Neural cell (in vitro differentiated cells): ENCODE measurements around the gene PIGO. TPM values are rescaled to one million over a fixed set of nuclear protein-coding genes. Genes with fewer than 3 reads are reported as not detected.

ENCODE experiments used
- H2AFZ ChIP-seq: fragments of 200-600, 300-800 bp; sonication (generic), shearing (Covaris generic); 2 replicates; pipeline ENCODE4 v1.6.0; 2014; ENCODE audit warnings: low read depth, mild to moderate bottlenecking, antibody characterized with exemption, low read length, moderate library complexity
- H3F3A ChIP-seq: fragments of 200-600 bp; shearing (Covaris generic); 2 replicates; pipeline ENCODE4 v1.6.1; 2016; ENCODE audit warnings: mild to moderate bottlenecking, moderate library complexity, mixed read lengths, antibody characterized with exemption, low read length; ENCODE audit not compliant: insufficient read depth, poor library complexity, severe bottlenecking
- H3K27ac ChIP-seq: fragments of 200-600, 300-800 bp; sonication (generic), shearing (Covaris generic); 2 replicates; pipeline ENCODE4 v1.5.1; 2014; ENCODE audit warnings: mild to moderate bottlenecking, low read length, moderate library complexity
- H3K27me3 ChIP-seq: fragments of 300-800, 200-600 bp; sonication (generic), shearing (Covaris generic); 2 replicates; pipeline ENCODE4 v1.6.0; 2014; ENCODE audit warnings: mild to moderate bottlenecking, low read depth, low read length, moderate library complexity; ENCODE audit not compliant: insufficient read depth
- H3K36me3 ChIP-seq: fragments of 300-800, 200-600 bp; sonication (generic), shearing (Covaris generic); 2 replicates; pipeline ENCODE4 v1.5.1; 2014; ENCODE audit warnings: mild to moderate bottlenecking, antibody characterized with exemption, low read length, moderate library complexity; ENCODE audit not compliant: insufficient read depth
- H3K4me2 ChIP-seq: fragments of 300-800, 200-600 bp; sonication (generic), shearing (Covaris generic); 2 replicates; pipeline ENCODE4 v1.6.0; 2014; ENCODE audit warnings: mild to moderate bottlenecking, low read length
- H3K4me3 ChIP-seq: fragments of 300-800, 200-600 bp; sonication (generic), shearing (Covaris generic); 2 replicates; pipeline ENCODE4 v1.5.1; 2014; ENCODE audit warnings: mild to moderate bottlenecking, low read length, moderate library complexity
- H3K79me2 ChIP-seq: fragments of 200-600 bp; shearing (Covaris generic); replicated peaks from 2 replicates; pipeline ENCODE4 v1.6.0; 2014; ENCODE audit warnings: mild to moderate bottlenecking, low read length, moderate library complexity; ENCODE audit not compliant: insufficient read depth
- H3K9ac ChIP-seq: fragments of 300-800, 200-600 bp; sonication (generic), shearing (Covaris generic); 2 replicates; pipeline ENCODE4 v1.6.1; 2016; ENCODE audit warnings: mild to moderate bottlenecking, low read length, mixed read lengths
- H3K9me2 ChIP-seq: fragments of 200-600 bp; shearing (Covaris generic); 2 replicates; pipeline ENCODE4 v1.6.1; 2016; ENCODE audit warnings: mild to moderate bottlenecking, low read length, mixed read lengths; ENCODE audit not compliant: insufficient read depth
- H3K9me3 ChIP-seq: fragments of 200-600, 300-800 bp; sonication (generic), shearing (Covaris generic); 2 replicates; pipeline ENCODE4 v1.6.1; 2016; ENCODE audit warnings: mild to moderate bottlenecking, mixed run types, low read length, moderate library complexity, mixed read lengths
- H4K20me1 ChIP-seq: fragments of 200-600 bp; shearing (Covaris generic); 2 replicates; pipeline ENCODE4 v1.6.1; 2016; ENCODE audit warnings: mild to moderate bottlenecking, mixed run types; ENCODE audit not compliant: insufficient read depth
- CTCF ChIP-seq: fragments of 450-650 bp; IDR thresholded peaks from 2 replicates; pipeline ENCODE4 v1.5.1; 2014; ENCODE audit warnings: antibody characterized with exemption, mild to moderate bottlenecking, moderate library complexity; ENCODE audit not compliant: poor library complexity, severe bottlenecking
- EP300 ChIP-seq: fragments of 450-650 bp; conservative IDR thresholded peaks from 2 replicates; pipeline ENCODE4 v1.6.1; 2014; ENCODE audit warnings: antibody characterized with exemption, mild to moderate bottlenecking, moderate library complexity; ENCODE audit not compliant: poor library complexity, severe bottlenecking
- EZH2 ChIP-seq: fragments of 200-600, 300-800 bp; shearing (Covaris generic), sonication (generic); IDR thresholded peaks from 2 replicates; pipeline ENCODE4 v1.6.1; 2014; ENCODE audit warnings: antibody characterized with exemption, low read length, borderline replicate concordance, mild to moderate bottlenecking; ENCODE audit not compliant: insufficient read depth, poor library complexity, severe bottlenecking
- POLR2AphosphoS5 ChIP-seq: IDR thresholded peaks from 2 replicates; pipeline ENCODE4 v1.6.1; 2012
- REST ChIP-seq: IDR thresholded peaks from 2 replicates; pipeline ENCODE4 v1.6.1; 2012; ENCODE audit warnings: borderline replicate concordance
- SMC3 ChIP-seq: fragments of 450-650 bp; conservative IDR thresholded peaks from 2 replicates; pipeline ENCODE4 v1.6.1; 2014; ENCODE audit warnings: antibody characterized with exemption, mild to moderate bottlenecking, moderate library complexity; ENCODE audit not compliant: poor library complexity
- polyA plus RNA-seq: library from polyadenylated mRNA; depleted of rRNA; stranded (reverse); fragments of >200 nt; gene quantifications from 2 replicates; pipeline ENCODE4 v1.2.3, GENCODE V29; 2014

PIGO gene
- polyA plus RNA-seq, 1 donor from 2014 or later, result 8.5 TPM

GRCh38 chr9:35054185-35054835, 42.1 kb downstream of the PIGO start:
- no peaks in the 10 kb centered on the region for H3K9me2 ChIP-seq
- TF ChIP-seq EP300 (no peak), EZH2 (no peak)
- H4K20me1 ChIP-seq, result no peaks in the 10 kb centered on the region
- no peak overlapping the region for H3K4me3 ChIP-seq
- no peaks in the 10 kb centered on the region for H3F3A ChIP-seq
- H3K4me2 ChIP-seq, result no peak overlapping the region
- H3K27me3 ChIP-seq, result no peaks in the 10 kb centered on the region
- peaks cover 10% of the 10 kb centered on the region for H3K36me3 ChIP-seq
- H3K79me2 ChIP-seq, result no peaks in the 10 kb centered on the region
- H3K9me3 ChIP-seq, result no peaks in the 10 kb centered on the region
- H3K9ac ChIP-seq, result no peak overlapping the region
- H3K27ac ChIP-seq, result no peak overlapping the region
- H2AFZ ChIP-seq, result no peak overlapping the region

GRCh38 chr9:35051069-35051967, 45.1 kb downstream of the PIGO start:
- H4K20me1 ChIP-seq, result no peaks in the 10 kb centered on the region
- peak; percentile 40 for TF ChIP-seq SMC3
- TF ChIP-seq POLR2AphosphoS5, result no peak
- TF ChIP-seq REST, result no peak
- TF ChIP-seq EP300, result no peak
- TF ChIP-seq CTCF, result peak; percentile 55
- TF ChIP-seq EZH2, result no peak

More at GRCh38 chr9:35051069-35051967, 45.1 kb downstream of the PIGO start:
- no peaks in the 10 kb centered on the region for H3K79me2 ChIP-seq
- no peaks in the 10 kb centered on the region for H3K9me2 ChIP-seq
- no peak overlapping the region for H3K9ac ChIP-seq
- no peak overlapping the region for H2AFZ ChIP-seq
- H3K27me3 ChIP-seq, result no peaks in the 10 kb centered on the region
- H3K4me2 ChIP-seq, result no peak overlapping the region
- no peak overlapping the region for H3K4me3 ChIP-seq
- H3K9me3 ChIP-seq, result no peaks in the 10 kb centered on the region
- no peaks in the 10 kb centered on the region for H3F3A ChIP-seq
- H3K36me3 ChIP-seq, result peaks cover 10% of the 10 kb centered on the region
- H3K27ac ChIP-seq, result no peak overlapping the region
